B cell (primary cell): Measurements from ENCODE around the gene USH1C.

Source experiments
- CTCF ChIP-seq: fragments of 200-600 bp; IDR thresholded peaks from one replicate; pipeline ENCODE4 v1.8.0; 2022; ENCODE audit warnings: antibody characterized with exemption, mild to moderate bottlenecking
- EZH2 ChIP-seq: IDR thresholded peaks from 2 replicates; pipeline ENCODE4 v1.6.1; 2012; ENCODE audit warnings: borderline replicate concordance, low read depth, mild to moderate bottlenecking, moderate library complexity, low read length; ENCODE audit not compliant: insufficient read depth, poor library complexity, severe bottlenecking

GRCh38 chr11:17573526-17573925 lies 29.3 kb upstream of the USH1C start:
- no peak for TF ChIP-seq CTCF
- no peak for TF ChIP-seq EZH2
